H1 (cell line): ENCODE data around the gene TSEN34. TPM values are rescaled to one million over a fixed set of nuclear protein-coding genes. Genes with fewer than 3 reads are reported as not detected.

Experiments
- CTCF ChIA-PET: fragments of 300-600 bp; sonication (Branson Sonifier 250); formaldehyde crosslinking; loops from one replicate; lab custom pipeline; 2021; ENCODE audit not compliant: partially characterized antibody; lab: Charles Lee
- POLR2A ChIA-PET: fragments of 300-600 bp; sonication (Branson Sonifier 250); formaldehyde crosslinking; loops from one replicate; lab custom pipeline; 2021; ENCODE audit warnings: inconsistent platforms; ENCODE audit not compliant: partially characterized antibody; lab: Charles Lee
- DNase-seq, 2 experiments: peaks; one replicate each; pipeline versions ENCODE4 v3.0.0 to v3.0.0-alpha.2; 2010 to 2022; ENCODE audit warnings: low spot score in 2 of 2, low read depth in 1 of 2, mixed read lengths in 1 of 2
- FAIRE-seq: peaks from 2 replicates; lab custom pipeline; 2011; peaks lifted over from hg19 to GRCh38; lab: Jason Lieb, UNC
- H2AFZ ChIP-seq: 2 replicates; pipeline ENCODE4 v1.8.1; 2012; ENCODE audit warnings: low read length, inconsistent platforms
- H2AK5ac ChIP-seq: 2 replicates; pipeline ENCODE4 v1.6.1; 2013; ENCODE audit warnings: low read depth, low read length
- H2BK120ac ChIP-seq: replicated peaks from 2 replicates; pipeline ENCODE3; 2013; ENCODE audit warnings: low read depth, low read length, inconsistent platforms
- H2BK12ac ChIP-seq: 2 replicates; pipeline ENCODE4 v1.6.1; 2013; ENCODE audit warnings: low read depth, low read length
- H2BK15ac ChIP-seq: 2 replicates; pipeline ENCODE4 v1.6.1; 2013; ENCODE audit warnings: low read length
- H2BK20ac ChIP-seq: 2 replicates; pipeline ENCODE4 v1.6.1; 2013; ENCODE audit warnings: low read length
- H2BK5ac ChIP-seq: 2 replicates; pipeline ENCODE4 v1.6.1; 2013; ENCODE audit warnings: low read depth, low read length
- H3K14ac ChIP-seq: 2 replicates; pipeline ENCODE4 v1.6.1; 2013; ENCODE audit warnings: inconsistent platforms; ENCODE audit not compliant: insufficient read length
- H3K18ac ChIP-seq: 2 replicates; pipeline ENCODE4 v1.6.1; 2013; ENCODE audit warnings: low read length; ENCODE audit errors: extremely low read depth
- H3K23ac ChIP-seq: 2 replicates; pipeline ENCODE4 v1.6.1; 2013; ENCODE audit warnings: inconsistent platforms; ENCODE audit not compliant: insufficient read length
- H3K23me2 ChIP-seq: 2 replicates; pipeline ENCODE4 v1.6.1; 2013; ENCODE audit warnings: low read depth, low read length
- H3K27ac ChIP-seq: 2 replicates; pipeline ENCODE4 v1.6.1; 2011; ENCODE audit warnings: low read depth, low read length, inconsistent platforms
- H3K27me3 ChIP-seq, 4 experiments: replicated peaks in 1 of 4; 1 replicate in 1 of 4; 2 replicates in 3 of 4; pipeline versions ENCODE4 v1.6.1 to v1.8.1; 2011 to 2013; ENCODE audit warnings: low read length in 3 of 4, mild to moderate bottlenecking in 3 of 4, inconsistent platforms in 2 of 4, mixed read lengths in 2 of 4, moderate library complexity in 1 of 4; ENCODE audit not compliant: control insufficient read depth in 3 of 4, insufficient read depth in 3 of 4; ENCODE audit errors: extremely low read depth in 1 of 4
- H3K36me3 ChIP-seq, 4 experiments: 2 replicates each; pipeline versions ENCODE4 v1.6.1 to v1.8.1; 2011 to 2013; ENCODE audit warnings: mild to moderate bottlenecking in 4 of 4, low read length in 3 of 4, moderate library complexity in 2 of 4, control low read depth in 1 of 4, inconsistent platforms in 1 of 4; ENCODE audit not compliant: insufficient read depth in 4 of 4, control insufficient read depth in 2 of 4
- H3K4ac ChIP-seq: replicated peaks from 2 replicates; pipeline ENCODE3; 2013; ENCODE audit warnings: low read length, low read depth, mixed read lengths, inconsistent platforms; ENCODE audit not compliant: insufficient read length
- H3K4me1 ChIP-seq, 4 experiments: replicated peaks in 1 of 4; 1 replicate in 1 of 4; 2 replicates in 3 of 4; pipeline versions ENCODE4 v1.6.1 to v1.8.1; 2011 to 2013; ENCODE audit warnings: low read length in 3 of 4, inconsistent platforms in 2 of 4, mixed read lengths in 1 of 4; ENCODE audit not compliant: insufficient read depth in 4 of 4, control insufficient read depth in 3 of 4
- H3K4me2 ChIP-seq, 2 experiments: 2 replicates each; pipeline versions ENCODE4 v1.6.1 to v1.8.1; 2011 to 2013; ENCODE audit warnings: low read depth in 2 of 2, low read length in 2 of 2, control low read depth in 1 of 2, inconsistent platforms in 1 of 2, mild to moderate bottlenecking in 1 of 2; ENCODE audit not compliant: insufficient read depth in 1 of 2
- H3K4me3 ChIP-seq, 4 experiments: fragments of 200-600, 300-600 bp in 1 of 4; sonication (generic), shearing (Covaris generic), sonication (Bioruptor Twin) in 1 of 4; 2 replicates each; pipeline versions ENCODE4 v1.5.1 to v1.8.1; 2011 to 2016; ENCODE audit warnings: low read length in 4 of 4, low read depth in 3 of 4, control low read depth in 2 of 4, inconsistent platforms in 2 of 4, mild to moderate bottlenecking in 2 of 4, mixed read lengths in 1 of 4, moderate library complexity in 1 of 4; ENCODE audit not compliant: insufficient read depth in 2 of 4; ENCODE audit errors: extremely low read depth in 1 of 4
- H3K56ac ChIP-seq: replicated peaks from 2 replicates; pipeline ENCODE3; 2013; ENCODE audit warnings: low read depth, mild to moderate bottlenecking, mixed read lengths, low read length, inconsistent platforms; ENCODE audit not compliant: insufficient read length
- H3K79me1 ChIP-seq: 2 replicates; pipeline ENCODE4 v1.6.1; 2013; ENCODE audit warnings: low read depth, low read length, control low read depth
- H3K79me2 ChIP-seq, 2 experiments: 2 replicates each; pipeline versions ENCODE4 v1.6.1 to v1.8.1; 2012 to 2013; ENCODE audit warnings: low read length in 2 of 2, mild to moderate bottlenecking in 2 of 2, inconsistent platforms in 1 of 2; ENCODE audit not compliant: insufficient read depth in 2 of 2, control insufficient read depth in 1 of 2
- H3K9ac ChIP-seq, 4 experiments: replicated peaks in 1 of 4; 1 replicate in 1 of 4; 2 replicates in 3 of 4; pipeline versions ENCODE4 v1.6.1 to v1.8.1; 2011 to 2013; ENCODE audit warnings: low read depth in 3 of 4, low read length in 3 of 4, control low read depth in 2 of 4, mild to moderate bottlenecking in 2 of 4, moderate library complexity in 2 of 4, inconsistent platforms in 1 of 4; ENCODE audit errors: extremely low read depth in 1 of 4
- H3K9me3 ChIP-seq, 2 experiments: 2 replicates each; pipeline versions ENCODE4 v1.6.1 to v1.8.1; 2012 to 2013; ENCODE audit warnings: mild to moderate bottlenecking in 2 of 2, moderate library complexity in 2 of 2, control low read depth in 1 of 2, inconsistent platforms in 1 of 2, low read depth in 1 of 2, low read length in 1 of 2, mixed read lengths in 1 of 2; ENCODE audit not compliant: insufficient read depth in 2 of 2
- H4K20me1 ChIP-seq, 2 experiments: replicated peaks in 1 of 2; 2 replicates each; pipeline versions ENCODE3 to v1.8.1; 2011 to 2013; ENCODE audit warnings: inconsistent platforms in 2 of 2, low read length in 2 of 2, mild to moderate bottlenecking in 1 of 2; ENCODE audit not compliant: insufficient read depth in 2 of 2, control insufficient read depth in 1 of 2
- H4K5ac ChIP-seq: 2 replicates; pipeline ENCODE4 v1.6.1; 2013; ENCODE audit warnings: low read length, low read depth, mixed read lengths, inconsistent platforms; ENCODE audit not compliant: insufficient read length
- H4K8ac ChIP-seq: 2 replicates; pipeline ENCODE4 v1.8.0; 2013; ENCODE audit warnings: mild to moderate bottlenecking, moderate library complexity, low read length, inconsistent platforms; ENCODE audit not compliant: insufficient read depth; ENCODE audit errors: extremely low read depth
- H4K91ac ChIP-seq: replicated peaks from 2 replicates; pipeline ENCODE3; 2013; ENCODE audit warnings: low read length, mixed read lengths, inconsistent platforms; ENCODE audit not compliant: insufficient read length
- BACH1 ChIP-seq: IDR thresholded peaks from 2 replicates; pipeline ENCODE4 v1.6.1; 2012; ENCODE audit warnings: low read length, improper control_type of control experiment
- EZH2 ChIP-seq: fragments of 200-600 bp; sonication (generic); IDR thresholded peaks from 2 replicates; pipeline ENCODE4 v1.7.1; 2012; ENCODE audit warnings: low read depth, mild to moderate bottlenecking, moderate library complexity, low read length, inconsistent platforms; ENCODE audit not compliant: severe bottlenecking
- FOSL1 ChIP-seq: IDR thresholded peaks from 2 replicates; pipeline ENCODE4 v1.6.1; 2011; ENCODE audit warnings: mild to moderate bottlenecking, low read depth, low read length, moderate library complexity; ENCODE audit not compliant: insufficient read depth
- POLR2A ChIP-seq, 2 experiments: IDR thresholded peaks; 1 replicate in 1 of 2; 2 replicates in 1 of 2; pipeline ENCODE4 v1.6.1; 2011; ENCODE audit warnings: low read depth in 2 of 2, low read length in 2 of 2, mild to moderate bottlenecking in 2 of 2; ENCODE audit errors: control extremely low read depth in 1 of 2
- SIN3A ChIP-seq, 2 experiments: IDR thresholded peaks in 1 of 2; conservative IDR thresholded peaks in 1 of 2; 2 replicates each; pipeline ENCODE4 v1.6.1; 2011 to 2012; ENCODE audit warnings: low read length in 2 of 2, improper control_type of control experiment in 1 of 2, low read depth in 1 of 2, mild to moderate bottlenecking in 1 of 2
- SP2 ChIP-seq: IDR thresholded peaks from 2 replicates; pipeline ENCODE4 v1.6.1; 2012; ENCODE audit warnings: mild to moderate bottlenecking, low read length, inconsistent platforms
- SRF ChIP-seq: IDR thresholded peaks from 2 replicates; pipeline ENCODE4 v1.6.1; 2011; ENCODE audit warnings: mild to moderate bottlenecking, low read depth, low read length, moderate library complexity
- WGBS, 2 experiments: shearing (Covaris generic) in 1 of 2; methylation state at CpG; one replicate each; pipeline versions ENCODE4 v1.1.6 to v1.1.7; 2013 to 2015; ENCODE audit warnings: low lambda C conversion rate in 2 of 2, mixed read lengths in 2 of 2, inconsistent platforms in 1 of 2, low coverage in 1 of 2, missing lambda C conversion rate in 1 of 2; ENCODE audit not compliant: insufficient replicate concordance in 2 of 2, insufficient coverage in 1 of 2, insufficient read length in 1 of 2; ENCODE audit errors: extremely low coverage in 1 of 2, missing lambda C conversion rate in 1 of 2; 5-methylcytosine and 5-hydroxymethylcytosine counted together
- polyA plus RNA-seq, 7 experiments: library from polyadenylated mRNA; depleted of rRNA in 3 of 7; stranded (reverse) in 5 of 7; unstranded in 2 of 7; fragments of >200 nt in 5 of 7; fragments of 200-250 nt in 2 of 7; gene quantifications; 1 replicate in 5 of 7; 2 replicates in 1 of 7; 4 replicates in 1 of 7; pipeline versions ENCODE4 v1.2.1 to v1.2.3, GENCODE V29; 2011 to 2013; ENCODE audit warnings: missing spikeins in 2 of 7, mixed read lengths in 2 of 7
- total RNA-seq: library from RNA; stranded (reverse); fragmentation: NEBNext Ultra II Directional; extraction: Animal tissue kit (Norgen Biotek cat#: 25700); gene quantifications from 2 replicates; pipeline ENCODE4 v1.2.1, GENCODE V29; 2021

The TSEN34 gene
- total and polyA plus RNA-seq, 2 of the 8 experiments (the other 6 are each of a cell fraction or from before 2014, with no cell fraction given) = 22.5 to 52.3 TPM

DNA sequence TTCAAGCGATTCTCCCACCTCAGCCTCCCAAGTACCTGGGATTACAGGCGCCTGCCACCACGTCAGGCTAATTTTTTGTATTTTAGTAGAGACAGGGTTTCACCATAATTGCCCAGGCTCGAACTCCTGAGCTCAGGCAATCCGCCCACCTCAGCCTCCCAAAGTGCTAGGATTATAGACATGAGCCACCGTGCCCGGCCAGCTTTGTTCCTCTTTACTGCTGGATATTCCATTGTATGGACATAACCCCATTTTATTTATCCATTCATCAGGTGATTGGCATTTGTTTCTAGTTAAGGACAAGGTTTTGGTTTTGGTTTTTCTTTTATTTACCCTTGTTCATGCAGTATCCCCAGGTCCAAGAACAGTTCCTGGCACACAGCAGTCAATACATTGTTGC lies 5.4 kb downstream of the TSEN34 start:
- Histone ChIP-seq H4K91ac (no peak overlapping the region), H3K9me3 (no peaks in the 10 kb centered on the region), H2BK12ac (no peak overlapping the region), H2BK120ac (no peak overlapping the region), H3K27me3 (no peaks in the 10 kb centered on the region), H3K23me2 (peaks cover 5% of the 10 kb centered on the region), H3K79me2 (peaks cover 5 to 17% of the 10 kb centered on the region in 2 experiments), H3K56ac (no peak overlapping the region), H3K36me3 (peaks cover 3 to 22% (median 7%) of the 10 kb centered on the region in 4 experiments; a peak in 7 of 8 replicates), H4K8ac (no peak overlapping the region), H3K14ac (no peak overlapping the region), H3K9ac (no peak overlapping the region), H3K79me1 (peaks cover 5% of the 10 kb centered on the region), H2BK5ac (no peak overlapping the region), H3K23ac (no peak overlapping the region), H2AK5ac (no peak overlapping the region), H3K4ac (no peak overlapping the region), H2BK15ac (no peak overlapping the region), H3K4me1 (peaks cover 3 to 7% (median 5%) of the 10 kb centered on the region in 4 experiments; a peak in 4 of 7 replicates), H4K5ac (no peak overlapping the region), H2BK20ac (no peak overlapping the region), H4K20me1 (peaks cover 2 to 4% of the 10 kb centered on the region in 2 experiments), H3K27ac (no peak overlapping the region), H2AFZ (no peak overlapping the region), H3K4me3 (no peak overlapping the region), H3K18ac (no peak overlapping the region), H3K4me2 (no peak overlapping the region)
- no peak for DNase-seq
- POLR2A ChIA-PET = interaction anchor here (0.7 to 28.7 kb wide), 4 partner anchors 7 to 40 kb away, joined by 3 to 909 read pairs (median 458); partner anchors contain the start of genes MBOAT7, RPS9 and TSEN34
- WGBS, 2 experiments = 88% methylated on average over 7 of the region's 7 CpGs; no CpG with 5 or more reads in 1 of the 2 experiments
- TF ChIP-seq BACH1 (no peak), FOSL1 (no peak), EZH2 (no peak), POLR2A (IDR thresholded peaks at IDR 0.05; ENCODE audit: control extremely low read depth in 1 of 2, low read depth in 2 of 2, low read length in 2 of 2) (no peak), SP2 (no peak), SIN3A (conservative IDR thresholded peaks at IDR 0.05 in 1 of 2, IDR thresholded peaks at IDR 0.05 in 1 of 2; ENCODE audit: low read depth in 1 of 2, low read length in 2 of 2) (no peak), SRF (no peak)
- FAIRE-seq = no peak
- CTCF ChIA-PET = interaction anchor here (0.6 to 0.7 kb wide), 3 partner anchors 9 to 660 kb away, joined by 3 read pairs; no protein-coding TSS in a partner anchor
